Esophagus squamous epithelium (tissue), 4 donors: Measurements from ENCODE around the gene MKS1.

Source experiments
- CTCF ChIP-seq, 6 experiments: fragments of 450-650 bp in 4 of 6; fragments of 200-600 bp in 2 of 6; sonication (generic) in 2 of 6; IDR thresholded peaks; one replicate each; pipeline ENCODE4 v1.5.1; 2016 to 2019; ENCODE audit warnings: antibody characterized with exemption in 6 of 6, mild to moderate bottlenecking in 4 of 6, moderate library complexity in 4 of 6
- POLR2A ChIP-seq, 4 donors: fragments of 450-650 bp; IDR thresholded peaks; one replicate each; pipeline ENCODE4 v1.6.1; 2017; ENCODE audit warnings: antibody characterized with exemption in 4 of 4, mild to moderate bottlenecking in 4 of 4, moderate library complexity in 3 of 4

- TF ChIP-seq CTCF (IDR thresholded peaks at IDR 0.05) (no peak), POLR2A (IDR thresholded peaks at IDR 0.05) (no peak)
Observed at GRCh38 chr17:58156839-58157803, 61.9 kb downstream of the MKS1 start.
